Parathyroid adenoma (tissue), 2 donors: ENCODE measurements around the gene PEX19.

ENCODE experiments used
- H2AFZ ChIP-seq: fragments of 300-600 bp; sonication (generic); one replicate; pipeline ENCODE4 v1.7.0; 2017; ENCODE audit warnings: antibody characterized with exemption, mild to moderate bottlenecking
- H3K27ac ChIP-seq: fragments of 300-600 bp; sonication (generic); one replicate; pipeline ENCODE4 v1.7.0; 2017
- H3K27me3 ChIP-seq: fragments of 300-600 bp; sonication (generic); one replicate; pipeline ENCODE4 v1.7.0; 2017; ENCODE audit warnings: low read length; ENCODE audit not compliant: control insufficient read depth, insufficient read depth
- H3K36me3 ChIP-seq: fragments of 300-600 bp; sonication (generic); one replicate; pipeline ENCODE4 v1.7.0; 2017; ENCODE audit warnings: low read length; ENCODE audit not compliant: control insufficient read depth, insufficient read depth
- H3K4me1 ChIP-seq: fragments of 300-600 bp; sonication (generic); one replicate; pipeline ENCODE4 v1.7.0; 2017; ENCODE audit warnings: control low read depth
- H3K4me2 ChIP-seq: fragments of 300-600 bp; sonication (generic); one replicate; pipeline ENCODE4 v1.7.0; 2017; ENCODE audit warnings: low read length
- H3K4me3 ChIP-seq: fragments of 300-600 bp; sonication (generic); one replicate; pipeline ENCODE4 v1.7.0; 2017; ENCODE audit warnings: low read depth, low read length
- H3K79me2 ChIP-seq: fragments of 300-600 bp; sonication (generic); one replicate; pipeline ENCODE4 v1.7.0; 2017; ENCODE audit warnings: control low read depth
- H3K9ac ChIP-seq: fragments of 300-600 bp; sonication (generic); one replicate; pipeline ENCODE4 v1.7.0; 2017; ENCODE audit warnings: mild to moderate bottlenecking
- H3K9me3 ChIP-seq: fragments of 300-600 bp; sonication (generic); one replicate; pipeline ENCODE4 v1.7.0; 2017; ENCODE audit warnings: low read length; ENCODE audit not compliant: control insufficient read depth
- CTCF ChIP-seq: fragments of 300-600 bp; sonication (generic); IDR thresholded peaks from one replicate; pipeline ENCODE4 v1.7.0; 2017; ENCODE audit warnings: antibody characterized with exemption, mild to moderate bottlenecking
- donor health status: primary hyperparathyroidism.

PEX19 gene

GRCh38 chr1:160284220-160284781, 632 bp downstream of the PEX19 start:
- no peaks in the 10 kb centered on the region for H3K36me3 ChIP-seq

GRCh38 chr1:160282807-160283206, 2.1 kb downstream of the PEX19 start:
- Histone ChIP-seq H3K4me3 (no peak overlapping the region), H3K4me1 (no peaks in the 10 kb centered on the region), H3K4me2 (no peak overlapping the region), H3K9ac (no peak overlapping the region), H2AFZ (no peak overlapping the region), H3K79me2 (no peaks in the 10 kb centered on the region), H3K27me3 (no peaks in the 10 kb centered on the region), H3K9me3 (no peaks in the 10 kb centered on the region), H3K27ac (no peak overlapping the region), H3K36me3 (no peaks in the 10 kb centered on the region)
- no peak for TF ChIP-seq CTCF

More at GRCh38 chr1:160284220-160284781, 632 bp downstream of the PEX19 start:
- Histone ChIP-seq H3K79me2 (no peaks in the 10 kb centered on the region), H3K4me1 (no peaks in the 10 kb centered on the region), H3K9me3 (no peaks in the 10 kb centered on the region), H3K9ac (peak overlapping the region; percentile 81), H3K27ac (peak overlapping the region; percentile 47), H3K27me3 (no peaks in the 10 kb centered on the region), H2AFZ (peak overlapping the region; percentile 80), H3K4me3 (peak overlapping the region; percentile 90), H3K4me2 (peak overlapping the region; percentile 86)
- TF ChIP-seq CTCF, result no peak

GRCh38 chr1:160277987-160278386, 6.9 kb downstream of the PEX19 start:
- H3K79me2 ChIP-seq, result no peaks in the 10 kb centered on the region
- H3K4me1 ChIP-seq, result no peaks in the 10 kb centered on the region
- no peaks in the 10 kb centered on the region for H3K27me3 ChIP-seq
- no peak overlapping the region for H3K4me2 ChIP-seq
- no peak overlapping the region for H3K27ac ChIP-seq
- no peak for TF ChIP-seq CTCF
- H3K36me3 ChIP-seq, result no peaks in the 10 kb centered on the region
- H3K9ac ChIP-seq, result no peak overlapping the region
- H3K4me3 ChIP-seq, result no peak overlapping the region
- no peaks in the 10 kb centered on the region for H3K9me3 ChIP-seq
- H2AFZ ChIP-seq, result no peak overlapping the region

GRCh38 chr1:160277330-160277729, 7.6 kb downstream of the PEX19 start:
- Histone ChIP-seq H3K36me3 (no peaks in the 10 kb centered on the region), H3K4me1 (no peaks in the 10 kb centered on the region), H3K9ac (no peak overlapping the region), H3K27me3 (no peaks in the 10 kb centered on the region), H2AFZ (no peak overlapping the region), H3K4me3 (no peak overlapping the region), H3K27ac (no peak overlapping the region), H3K79me2 (no peaks in the 10 kb centered on the region), H3K4me2 (no peak overlapping the region), H3K9me3 (no peaks in the 10 kb centered on the region)
- no peak for TF ChIP-seq CTCF

GRCh38 chr1:160271025-160271424, 13.9 kb downstream of the PEX19 start:
- no peaks in the 10 kb centered on the region for H3K36me3 ChIP-seq
- no peaks in the 10 kb centered on the region for H3K4me1 ChIP-seq
- H3K79me2 ChIP-seq, result no peaks in the 10 kb centered on the region
- H3K9ac ChIP-seq, result no peak overlapping the region
- H3K27me3 ChIP-seq, result no peaks in the 10 kb centered on the region
- H3K27ac ChIP-seq, result no peak overlapping the region
- TF ChIP-seq CTCF, result no peak
- H3K4me2 ChIP-seq, result no peak overlapping the region
- H2AFZ ChIP-seq, result no peak overlapping the region
- H3K9me3 ChIP-seq, result no peaks in the 10 kb centered on the region
- H3K4me3 ChIP-seq, result no peak overlapping the region
